Transverse colon (tissue), 3 donors: Measurements from ENCODE around the gene GPC6.

Experiments used
- EP300 ChIP-seq: sonication (generic); formaldehyde crosslinking; IDR thresholded peaks from one replicate; pipeline ENCODE4 v1.6.1; 2017; ENCODE audit warnings: antibody characterized with exemption, low read depth
- POLR2A ChIP-seq: fragments of 450-650 bp; IDR thresholded peaks from one replicate; pipeline ENCODE4 v1.6.1; 2016; ENCODE audit warnings: antibody characterized with exemption, mild to moderate bottlenecking, moderate library complexity
- TF ChIP-seq, protein P1 (sequence below), 5 experiments: fragments of 200-600 bp in 3 of 5; fragments of 450-650 bp in 2 of 5; sonication (generic) in 3 of 5; IDR thresholded peaks; 1 replicate in 2 of 5; 2 replicates in 3 of 5; pipeline ENCODE4 v1.5.1; 2016 to 2017; ENCODE audit warnings: antibody characterized with exemption in 5 of 5, inconsistent platforms in 3 of 5, mild to moderate bottlenecking in 2 of 5, moderate library complexity in 1 of 5

DNA sequence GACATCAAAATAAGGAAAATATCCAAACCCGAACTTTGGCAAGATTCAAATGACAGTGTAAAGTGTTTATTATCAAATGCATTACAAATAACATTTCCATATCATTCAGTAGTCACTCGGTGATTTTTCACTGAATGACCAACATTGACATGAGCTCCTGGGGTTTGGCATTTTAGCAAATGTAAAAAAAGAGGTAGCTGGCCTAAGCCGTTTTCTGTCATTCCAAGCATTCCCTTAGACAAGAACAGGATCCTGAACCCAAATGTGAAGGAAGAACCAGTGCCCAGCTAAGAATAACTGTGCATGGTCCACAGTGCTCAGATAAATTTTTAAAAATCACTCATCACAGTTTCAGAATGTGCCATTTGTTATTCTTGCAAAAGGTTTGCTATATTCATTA, 327.9 kb downstream of the GPC6 start:
- TF ChIP-seq, protein P1, sequence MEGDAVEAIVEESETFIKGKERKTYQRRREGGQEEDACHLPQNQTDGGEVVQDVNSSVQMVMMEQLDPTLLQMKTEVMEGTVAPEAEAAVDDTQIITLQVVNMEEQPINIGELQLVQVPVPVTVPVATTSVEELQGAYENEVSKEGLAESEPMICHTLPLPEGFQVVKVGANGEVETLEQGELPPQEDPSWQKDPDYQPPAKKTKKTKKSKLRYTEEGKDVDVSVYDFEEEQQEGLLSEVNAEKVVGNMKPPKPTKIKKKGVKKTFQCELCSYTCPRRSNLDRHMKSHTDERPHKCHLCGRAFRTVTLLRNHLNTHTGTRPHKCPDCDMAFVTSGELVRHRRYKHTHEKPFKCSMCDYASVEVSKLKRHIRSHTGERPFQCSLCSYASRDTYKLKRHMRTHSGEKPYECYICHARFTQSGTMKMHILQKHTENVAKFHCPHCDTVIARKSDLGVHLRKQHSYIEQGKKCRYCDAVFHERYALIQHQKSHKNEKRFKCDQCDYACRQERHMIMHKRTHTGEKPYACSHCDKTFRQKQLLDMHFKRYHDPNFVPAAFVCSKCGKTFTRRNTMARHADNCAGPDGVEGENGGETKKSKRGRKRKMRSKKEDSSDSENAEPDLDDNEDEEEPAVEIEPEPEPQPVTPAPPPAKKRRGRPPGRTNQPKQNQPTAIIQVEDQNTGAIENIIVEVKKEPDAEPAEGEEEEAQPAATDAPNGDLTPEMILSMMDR (IDR thresholded peaks at IDR 0.05): no peak
- TF ChIP-seq POLR2A (no peak), EP300 (no peak)
